GM19023 (cell line): ENCODE data around the gene EPHA6.
"Not testable (repeated sequence)": the region's sequence is repeated elsewhere in the genome, so short reads cannot be mapped to it uniquely, and the experiment has no call there.

Experiments
- ATAC-seq: cut with Tn5 transposase; IDR thresholded peaks from one replicate; pipeline ENCODE4 v1.9.1; 2021; ENCODE audit warnings: mild to moderate bottlenecking, moderate library complexity; ENCODE audit not compliant: unreplicated experiment

EPHA6 gene

GRCh38 chr3:97421565-97421964 lies 607.2 kb downstream of the EPHA6 start:
- ATAC-seq: no peak

GRCh38 chr3:97425002-97425401 lies 610.6 kb downstream of the EPHA6 start:
- ATAC-seq: no peak

- ATAC-seq: no peak
These were observed 616.2 kb downstream of the EPHA6 start for GRCh38 chr3:97430601-97431000.

GRCh38 chr3:97432914-97433313 lies 618.5 kb downstream of the EPHA6 start:
- no peak for ATAC-seq

GRCh38 chr3:97438131-97438530 lies 623.7 kb downstream of the EPHA6 start:
- no peak for ATAC-seq

- no peak for ATAC-seq
These were observed 625.0 kb downstream of the EPHA6 start for GRCh38 chr3:97439373-97439772.

- no peak for ATAC-seq
These were observed 649.6 kb downstream of the EPHA6 start for GRCh38 chr3:97464035-97464434.

- no peak for ATAC-seq
These were observed 656.1 kb downstream of the EPHA6 start for GRCh38 chr3:97470481-97470880.

- no peak for ATAC-seq
These were observed 665.3 kb downstream of the EPHA6 start for GRCh38 chr3:97479740-97480139.

- not testable (repeated sequence) for ATAC-seq
These were observed 666.4 kb downstream of the EPHA6 start for GRCh38 chr3:97480696-97481289.

- ATAC-seq: no peak
These were observed 667.0 kb downstream of the EPHA6 start for GRCh38 chr3:97481416-97481815.

GRCh38 chr3:97485206-97485605 lies 670.8 kb downstream of the EPHA6 start:
- no peak for ATAC-seq

GRCh38 chr3:97487587-97487986 lies 673.2 kb downstream of the EPHA6 start:
- no peak for ATAC-seq

GRCh38 chr3:97488741-97489140 lies 674.3 kb downstream of the EPHA6 start:
- no peak for ATAC-seq

- no peak for ATAC-seq
These were observed 681.5 kb downstream of the EPHA6 start for GRCh38 chr3:97495896-97496295.

- ATAC-seq: no peak
These were observed 682.7 kb downstream of the EPHA6 start for GRCh38 chr3:97497138-97497537.

GRCh38 chr3:97504463-97504862 lies 690.1 kb downstream of the EPHA6 start:
- no peak for ATAC-seq

GRCh38 chr3:97510795-97511194 lies 696.4 kb downstream of the EPHA6 start:
- no peak for ATAC-seq

- ATAC-seq: no peak
These were observed 700.7 kb downstream of the EPHA6 start for GRCh38 chr3:97515076-97515475.

GRCh38 chr3:97530691-97531090 lies 716.3 kb downstream of the EPHA6 start:
- no peak for ATAC-seq

- ATAC-seq: not testable (repeated sequence)
These were observed 733.2 kb downstream of the EPHA6 start for GRCh38 chr3:97547573-97547972.

- no peak for ATAC-seq
These were observed 736.0 kb downstream of the EPHA6 start for GRCh38 chr3:97550408-97550807.

GRCh38 chr3:97552186-97552585 lies 737.8 kb downstream of the EPHA6 start:
- ATAC-seq: no peak
